Mucosa of rectum (tissue), 2 donors: ENCODE data around the gene MTCL3.

Experiments used
- H3K27ac ChIP-seq, 2 donors: one replicate each; pipeline ENCODE4 v1.7.0; 2013; ENCODE audit warnings: inconsistent platforms in 2 of 2, low read depth in 2 of 2, low read length in 2 of 2
- H3K27me3 ChIP-seq, 2 donors: one replicate each; pipeline ENCODE4 v1.7.0; 2013; ENCODE audit warnings: low read length in 2 of 2; ENCODE audit not compliant: control insufficient read depth in 2 of 2, insufficient read depth in 2 of 2
- H3K36me3 ChIP-seq, 2 donors: one replicate each; pipeline ENCODE4 v1.7.0; 2013; ENCODE audit warnings: low read length in 2 of 2; ENCODE audit not compliant: control insufficient read depth in 2 of 2, insufficient read depth in 2 of 2
- H3K4me1 ChIP-seq, 2 donors: one replicate each; pipeline ENCODE4 v1.7.0; 2013; ENCODE audit warnings: low read length in 2 of 2, mild to moderate bottlenecking in 1 of 2; ENCODE audit not compliant: control insufficient read depth in 2 of 2, insufficient read depth in 2 of 2
- H3K4me3 ChIP-seq, 2 donors: one replicate each; pipeline ENCODE4 v1.7.0; 2013; ENCODE audit warnings: low read length in 2 of 2
- H3K9ac ChIP-seq, 2 donors: one replicate each; pipeline ENCODE4 v1.7.0; 2013; ENCODE audit warnings: low read length in 2 of 2, low read depth in 1 of 2, mild to moderate bottlenecking in 1 of 2
- H3K9me3 ChIP-seq, 2 donors: one replicate each; pipeline ENCODE4 v1.7.0; 2013; ENCODE audit warnings: low read length in 2 of 2; ENCODE audit not compliant: control insufficient read depth in 2 of 2
- donor health status: healthy.
- donor health status: Normal muscosa, but diverticular disease.

MTCL3 gene

GRCh38 chr6:127518710-127519468 lies at the start of gene MTCL3:
Gene MTCL3 (minus strand): TSS chr6:127519335.
- Histone ChIP-seq H3K4me3 (peak within 1 kb of the TSS in 1 of 2 donors; percentile 21), H3K9ac (no peak within 1 kb of the TSS), H3K9me3 (no peaks in the 10 kb centered on the region), H3K36me3 (no peaks in the 10 kb centered on the region), H3K27ac (no peak within 1 kb of the TSS), H3K4me1 (peaks cover 0 to 6% of the 10 kb centered on the region in 2 donors), H3K27me3 (peaks cover 34 to 53% of the 10 kb centered on the region in 2 donors)

GRCh38 chr6:127567476-127567875 lies 48.3 kb upstream of the MTCL3 start:
- Histone ChIP-seq H3K27ac (no peak overlapping the region), H3K9ac (no peak overlapping the region), H3K27me3 (no peaks in the 10 kb centered on the region), H3K4me3 (no peak overlapping the region), H3K4me1 (no peaks in the 10 kb centered on the region), H3K36me3 (no peaks in the 10 kb centered on the region), H3K9me3 (no peaks in the 10 kb centered on the region)

GRCh38 chr6:127566651-127567050 lies 47.5 kb upstream of the MTCL3 start:
- Histone ChIP-seq H3K27me3 (no peaks in the 10 kb centered on the region), H3K36me3 (no peaks in the 10 kb centered on the region), H3K27ac (no peak overlapping the region)

GRCh38 chr6:127566119-127566518 lies 47.0 kb upstream of the MTCL3 start:
- Histone ChIP-seq H3K27me3 (no peaks in the 10 kb centered on the region), H3K9me3 (no peaks in the 10 kb centered on the region), H3K9ac (no peak overlapping the region), H3K36me3 (no peaks in the 10 kb centered on the region), H3K27ac (no peak overlapping the region), H3K4me1 (no peaks in the 10 kb centered on the region), H3K4me3 (no peak overlapping the region)

More at GRCh38 chr6:127566651-127567050, 47.5 kb upstream of the MTCL3 start:
- Histone ChIP-seq H3K4me1 (no peaks in the 10 kb centered on the region), H3K9me3 (no peaks in the 10 kb centered on the region), H3K4me3 (no peak overlapping the region), H3K9ac (no peak overlapping the region)

GRCh38 chr6:127564761-127565160 lies 45.6 kb upstream of the MTCL3 start:
- Histone ChIP-seq H3K27me3 (no peaks in the 10 kb centered on the region), H3K4me1 (no peaks in the 10 kb centered on the region), H3K36me3 (no peaks in the 10 kb centered on the region), H3K9me3 (no peaks in the 10 kb centered on the region), H3K27ac (no peak overlapping the region), H3K9ac (no peak overlapping the region), H3K4me3 (no peak overlapping the region)

DNA sequence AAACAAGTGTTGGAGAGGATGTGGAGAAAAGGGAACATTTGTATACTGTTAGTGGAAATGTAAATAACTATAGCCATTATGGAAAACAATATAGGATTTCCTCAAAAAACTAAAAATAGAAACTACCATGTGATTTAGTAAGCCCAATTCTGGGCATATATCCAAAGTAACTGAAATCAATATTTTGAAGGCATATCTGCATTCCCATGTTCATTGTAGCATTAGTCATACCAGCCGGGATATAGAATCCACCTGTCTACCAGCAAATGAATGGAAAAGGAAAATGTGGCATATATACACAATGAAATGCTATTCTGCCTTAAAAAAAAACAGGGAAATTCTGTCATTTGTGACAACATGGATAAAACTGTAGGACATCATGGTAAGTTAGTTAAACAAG lies 42.5 kb upstream of the MTCL3 start:
- no peak overlapping the region for H3K9ac ChIP-seq
- no peaks in the 10 kb centered on the region for H3K4me1 ChIP-seq
- H3K9me3 ChIP-seq: no peaks in the 10 kb centered on the region
- H3K36me3 ChIP-seq: no peaks in the 10 kb centered on the region
- H3K4me3 ChIP-seq: no peak overlapping the region
- no peaks in the 10 kb centered on the region for H3K27me3 ChIP-seq
- no peak overlapping the region for H3K27ac ChIP-seq

GRCh38 chr6:127554435-127555006 lies 35.4 kb upstream of the MTCL3 start:
- H3K9me3 ChIP-seq: no peaks in the 10 kb centered on the region
- H3K4me3 ChIP-seq: no peak overlapping the region
- H3K36me3 ChIP-seq: no peaks in the 10 kb centered on the region
- H3K27me3 ChIP-seq: no peaks in the 10 kb centered on the region
- H3K27ac ChIP-seq: no peak overlapping the region
- no peaks in the 10 kb centered on the region for H3K4me1 ChIP-seq
- no peak overlapping the region for H3K9ac ChIP-seq

DNA sequence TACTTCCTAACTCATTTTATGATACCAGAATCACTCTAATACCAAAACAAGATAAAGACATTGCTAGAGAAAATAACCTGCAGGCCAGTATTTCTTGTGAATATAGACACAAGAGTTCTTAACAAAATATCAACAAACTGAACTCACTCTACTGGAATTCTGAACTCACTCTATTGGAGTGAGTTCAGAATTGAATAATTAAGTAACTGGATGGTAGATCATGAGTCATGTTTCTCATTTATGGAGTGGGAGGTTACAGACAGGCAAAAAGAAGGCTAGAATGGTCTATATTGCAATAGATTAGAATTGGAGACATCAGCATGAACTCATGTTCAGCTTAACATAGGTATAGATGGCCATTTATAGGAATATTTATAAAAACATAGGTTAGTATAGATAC lies 31.3 kb upstream of the MTCL3 start:
- Histone ChIP-seq H3K4me3 (no peak overlapping the region), H3K27ac (no peak overlapping the region), H3K9ac (no peak overlapping the region), H3K36me3 (no peaks in the 10 kb centered on the region), H3K4me1 (no peaks in the 10 kb centered on the region), H3K27me3 (no peaks in the 10 kb centered on the region), H3K9me3 (no peaks in the 10 kb centered on the region)

DNA sequence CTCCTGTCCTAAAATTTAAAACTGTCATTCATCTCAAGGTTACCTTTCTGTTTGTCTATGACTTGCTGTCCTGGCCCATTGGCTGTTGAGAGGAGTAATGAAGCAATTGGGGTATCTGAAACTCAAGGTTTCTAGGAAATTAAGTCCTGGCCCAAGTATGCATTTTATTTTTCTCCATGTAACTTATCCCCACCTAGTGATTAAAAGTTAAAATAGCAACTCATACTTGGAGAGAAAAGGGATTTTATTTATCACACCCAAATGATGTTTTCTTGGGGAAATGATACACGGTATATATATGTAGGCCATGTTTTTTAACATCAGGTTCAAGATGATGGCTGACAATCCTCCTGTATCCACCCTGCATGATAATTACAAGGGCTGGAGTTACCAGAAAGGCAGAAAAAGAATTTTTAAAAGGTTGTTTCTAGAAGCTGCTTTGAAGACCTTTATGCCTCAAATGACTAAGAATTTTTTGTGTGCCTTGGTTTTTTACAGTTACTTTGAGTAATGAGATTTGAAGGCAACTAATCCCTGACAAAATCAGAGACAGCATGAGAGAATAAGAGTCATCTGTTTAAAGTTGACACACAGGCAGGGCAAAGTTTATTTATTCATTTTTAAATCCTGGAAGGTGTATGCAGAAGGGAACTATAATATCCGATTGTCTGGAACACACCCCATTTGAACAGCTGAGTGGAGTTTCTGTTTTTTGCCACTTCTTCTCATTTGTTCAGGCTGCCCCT lies 28.9 kb upstream of the MTCL3 start:
- Histone ChIP-seq H3K27ac (no peak overlapping the region), H3K9me3 (no peaks in the 10 kb centered on the region), H3K27me3 (no peaks in the 10 kb centered on the region), H3K9ac (no peak overlapping the region), H3K36me3 (no peaks in the 10 kb centered on the region), H3K4me3 (no peak overlapping the region), H3K4me1 (no peaks in the 10 kb centered on the region)

DNA sequence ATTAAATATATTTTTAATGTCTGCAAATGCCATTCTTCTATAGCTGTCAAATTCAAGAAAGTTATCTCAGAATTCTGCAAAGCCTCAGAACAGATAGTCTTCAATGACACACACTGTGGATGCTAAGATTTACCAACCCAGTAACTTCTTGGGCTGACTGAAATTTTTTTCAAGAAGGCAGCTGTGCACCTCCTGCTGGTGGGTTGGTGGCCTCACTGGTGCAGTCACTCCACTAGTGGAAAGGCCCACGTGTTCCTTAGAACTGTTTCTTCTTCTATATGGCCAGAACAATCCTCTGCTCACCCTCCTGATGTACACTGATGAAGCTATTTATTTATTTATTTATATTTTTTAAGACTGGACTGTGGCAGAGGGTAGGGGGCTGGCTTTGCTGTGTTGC lies 28.1 kb upstream of the MTCL3 start:
- no peak overlapping the region for H3K27ac ChIP-seq
- no peak overlapping the region for H3K9ac ChIP-seq
- no peaks in the 10 kb centered on the region for H3K36me3 ChIP-seq
- H3K9me3 ChIP-seq: no peaks in the 10 kb centered on the region
- H3K4me3 ChIP-seq: no peak overlapping the region
- no peaks in the 10 kb centered on the region for H3K4me1 ChIP-seq
- no peaks in the 10 kb centered on the region for H3K27me3 ChIP-seq
